Right cardiac atrium (tissue), 5 donors: ENCODE results near the gene ADGRV1. TPM values are rescaled to one million over a fixed set of nuclear protein-coding genes. Genes with fewer than 3 reads are reported as not detected.
"Not testable (repeated sequence)": the region's sequence is repeated elsewhere in the genome, so short reads cannot be mapped to it uniquely, and the experiment has no call there.

Experiments used
- ATAC-seq, 2 donors: fragments of 200-7000 bp; cut with Tn5 transposase; one replicate each; pipeline versions ENCODE4 v1.8.0 to v1.9.1; 2020; ENCODE audit warnings: moderate library complexity in 2 of 2, mild to moderate bottlenecking in 1 of 2
- DNase-seq, 3 donors: peaks; one replicate each; pipeline ENCODE4 v3.0.0-alpha.2; 2020
- H3K27ac ChIP-seq: one replicate; pipeline ENCODE4 v1.5.1; 2013; ENCODE audit warnings: mild to moderate bottlenecking, low read length, control low read depth, moderate library complexity
- H3K27me3 ChIP-seq: one replicate; pipeline ENCODE4 v1.6.1; 2013; ENCODE audit not compliant: control insufficient read depth, insufficient read depth
- H3K4me1 ChIP-seq: one replicate; pipeline ENCODE4 v1.6.1; 2013; ENCODE audit warnings: low read length; ENCODE audit not compliant: control insufficient read depth, insufficient read depth
- H3K4me3 ChIP-seq: one replicate; pipeline ENCODE4 v1.5.1; 2013; ENCODE audit warnings: low read length, control low read depth
- H3K9me3 ChIP-seq: one replicate; pipeline ENCODE4 v1.6.1; 2013; ENCODE audit warnings: low read length; ENCODE audit not compliant: control insufficient read depth
- WGBS: extraction: QIAGEN DNeasy Blood & Tissue Kit; methylation state at CpG from one replicate; pipeline ENCODE4 v1.1.7; 2013; 5-methylcytosine and 5-hydroxymethylcytosine counted together
- intact Hi-C, 4 donors: fragments of 100-400 bp; cut with DNase I; formaldehyde crosslinking; loops; one replicate each; pipeline versions ENCODE4 v1.11.0 to v1.14.0; 2022 to 2023
- polyA plus RNA-seq: library from polyadenylated mRNA; stranded (reverse); fragments of 200-250 nt; gene quantifications from one replicate; pipeline ENCODE4 v1.2.3, GENCODE V29; 2013
- total RNA-seq, 4 donors: library from RNA; stranded (reverse); fragmentation: NEBNext Ultra II Directional; extraction: Animal tissue kit (Norgen Biotek cat#: 25700); gene quantifications; one replicate each; pipeline ENCODE4 v1.2.1, GENCODE V29; 2021
- donor health status: healthy with polysubstance abuse.
- donor health status: DM: no; HTN: yes; CAD: no.
- donor health status: DM: no; HTN: no; CAD: no.
- donor health status: DM: no; HTN: yes; CAD: no; lungs with severe emphysema.
- donor health status: DM: yes; HTN: yes; CAD: no.

Gene ADGRV1
- total and polyA plus RNA-seq, 5 donors: 0.05 to 1.1 (median 0.37) TPM

DNA sequence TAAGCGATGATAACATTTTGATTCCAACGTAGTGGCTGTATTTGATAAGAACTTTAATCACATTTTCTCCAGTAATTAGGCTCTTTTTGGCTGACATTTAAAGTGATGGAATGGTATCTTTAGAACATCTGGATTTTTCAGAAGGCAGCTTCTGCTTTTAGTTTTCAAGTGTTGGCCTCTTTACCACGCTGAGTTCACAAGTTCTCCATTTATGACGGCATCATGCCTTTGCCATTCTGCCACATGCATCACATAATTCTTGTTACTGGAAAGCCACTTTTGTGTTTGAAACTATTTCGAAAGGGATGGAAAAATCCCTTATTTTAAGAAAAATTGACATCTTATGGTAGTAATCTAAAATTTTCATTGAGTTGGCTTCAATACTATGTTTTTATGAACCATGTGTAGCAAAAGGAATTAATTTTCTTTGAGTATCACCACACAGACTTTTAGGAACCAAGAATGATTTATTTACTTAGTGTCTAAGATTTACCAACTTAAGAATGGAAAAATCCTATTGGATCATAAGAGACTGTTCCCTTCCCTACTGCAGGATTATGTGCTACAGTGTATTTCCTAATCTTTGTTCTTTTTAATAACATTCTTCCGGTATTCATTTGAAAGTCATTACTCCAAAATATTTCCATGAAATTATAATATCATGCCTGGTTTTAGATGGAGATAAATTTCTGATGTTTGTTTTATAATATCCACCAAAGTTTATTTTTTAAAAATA is 344.2 kb downstream of the ADGRV1 start:
- intact Hi-C loops: no loop called here
- no peaks in the 10 kb centered on the region for H3K4me1 ChIP-seq
- 75% methylated on average over 6 of the region's 6 CpGs for WGBS
- no peaks in the 10 kb centered on the region for H3K27me3 ChIP-seq
- H3K27ac ChIP-seq: no peak overlapping the region
- H3K9me3 ChIP-seq: no peaks in the 10 kb centered on the region
- DNase-seq: no peak
- no peak for ATAC-seq
- H3K4me3 ChIP-seq: no peak overlapping the region

DNA sequence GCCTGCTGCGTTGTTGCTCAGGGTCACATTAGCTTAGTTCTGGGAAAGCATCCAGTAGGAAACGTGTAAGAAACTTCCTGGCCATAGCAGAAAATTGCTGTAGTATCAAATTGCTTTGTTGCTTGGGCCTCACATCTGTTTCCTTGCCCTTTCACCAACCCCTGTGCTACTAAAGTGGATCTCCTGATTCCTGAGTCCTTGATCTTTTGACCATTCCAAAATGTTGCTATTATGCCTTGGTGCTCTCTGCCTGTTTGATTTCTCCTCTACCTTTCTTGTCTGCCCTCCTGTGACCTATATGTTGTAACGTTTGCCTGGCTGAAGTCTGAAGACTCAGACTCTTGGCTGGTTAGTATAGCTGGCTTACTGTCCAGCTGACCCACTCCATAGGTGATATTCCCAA is 350.5 kb downstream of the ADGRV1 start:
- peak; percentile 36 to 51 for ATAC-seq
- WGBS: 20% methylated on average over 3 of the region's 3 CpGs
- Histone ChIP-seq H3K27me3 (no peaks in the 10 kb centered on the region), H3K27ac (peak overlapping the region; percentile 32), H3K4me3 (no peak overlapping the region), H3K4me1 (peaks cover 3% of the 10 kb centered on the region), H3K9me3 (no peaks in the 10 kb centered on the region)
- no peak for DNase-seq
- intact Hi-C loops: no loop called here

DNA sequence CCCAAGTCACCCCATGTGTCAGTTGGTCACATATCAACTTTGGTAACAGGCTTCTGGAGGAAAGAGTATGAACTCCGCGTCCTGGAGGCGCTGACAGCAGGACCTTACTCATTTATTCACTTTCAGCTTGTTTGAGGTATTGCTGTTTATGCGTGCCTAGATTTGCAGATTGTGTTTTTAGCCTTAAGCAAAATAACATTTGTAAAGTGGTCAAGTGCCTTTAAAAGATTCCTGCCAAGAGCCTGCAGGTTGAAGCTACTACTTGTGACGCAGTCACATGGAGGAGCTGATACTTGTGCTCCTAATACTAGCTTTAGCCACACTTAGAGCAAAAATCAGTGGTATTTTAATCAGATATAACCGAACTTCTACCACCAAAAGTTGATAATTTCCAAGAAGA is 351.3 kb downstream of the ADGRV1 start:
- intact Hi-C loops: no loop called here
- no peak overlapping the region for H3K4me3 ChIP-seq
- WGBS: 89% methylated on average over 6 of the region's 6 CpGs
- H3K27me3 ChIP-seq: no peaks in the 10 kb centered on the region
- ATAC-seq: no peak
- H3K27ac ChIP-seq: no peak overlapping the region
- H3K4me1 ChIP-seq: peaks cover 3% of the 10 kb centered on the region
- no peaks in the 10 kb centered on the region for H3K9me3 ChIP-seq
- no peak for DNase-seq

DNA sequence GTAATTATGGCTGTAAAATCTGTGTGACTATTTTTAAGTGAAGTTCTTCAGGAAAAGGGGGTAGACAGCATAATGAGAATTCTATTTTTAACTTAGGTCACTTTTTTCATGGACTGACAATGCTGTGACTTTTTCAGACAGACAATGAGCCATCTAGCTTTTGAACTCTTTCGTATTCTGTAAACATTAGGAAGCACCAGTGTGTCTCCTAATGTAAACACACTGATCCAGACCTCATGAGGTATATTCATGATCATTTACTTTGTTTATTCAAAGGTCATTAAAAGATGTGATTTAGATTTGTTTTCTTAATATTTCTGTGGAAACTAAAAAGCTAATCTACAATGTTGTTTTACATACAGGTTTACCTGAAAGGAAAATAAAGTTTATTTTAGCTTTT is 352.6 kb downstream of the ADGRV1 start:
- ATAC-seq (no peak), DNase-seq (no peak)
- Histone ChIP-seq H3K27me3 (no peaks in the 10 kb centered on the region), H3K4me1 (peaks cover 3% of the 10 kb centered on the region), H3K4me3 (no peak overlapping the region), H3K9me3 (no peaks in the 10 kb centered on the region), H3K27ac (no peak overlapping the region)
- WGBS: 57% methylated on average over 1 of the region's 1 CpG
- intact Hi-C loops: no loop called here

DNA sequence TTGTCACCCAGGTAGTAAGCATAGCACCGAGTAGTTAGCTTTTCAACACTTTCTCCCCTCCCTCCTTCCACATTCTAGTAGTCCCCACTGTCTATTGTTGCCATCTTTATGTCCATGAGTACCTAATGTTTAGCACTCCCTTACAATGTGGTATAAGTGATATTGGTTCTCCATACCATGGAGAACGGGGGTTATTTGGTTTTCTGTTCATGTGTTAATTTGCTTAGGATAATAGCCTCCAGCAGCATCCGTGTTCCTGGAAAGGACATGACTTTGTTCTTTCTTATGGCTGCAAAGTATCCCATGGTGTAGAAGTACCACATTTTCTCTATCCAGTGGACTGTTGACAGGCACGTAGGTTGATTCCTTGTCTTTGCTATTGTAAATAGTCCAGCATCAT is 353.9 kb downstream of the ADGRV1 start:
- peaks cover 3% of the 10 kb centered on the region for H3K4me1 ChIP-seq
- no peak overlapping the region for H3K27ac ChIP-seq
- no peaks in the 10 kb centered on the region for H3K9me3 ChIP-seq
- 92% methylated on average over 4 of the region's 4 CpGs for WGBS
- H3K27me3 ChIP-seq: no peaks in the 10 kb centered on the region
- H3K4me3 ChIP-seq: no peak overlapping the region
- intact Hi-C loops: no loop called here
- no peak for DNase-seq
- ATAC-seq: no peak

DNA sequence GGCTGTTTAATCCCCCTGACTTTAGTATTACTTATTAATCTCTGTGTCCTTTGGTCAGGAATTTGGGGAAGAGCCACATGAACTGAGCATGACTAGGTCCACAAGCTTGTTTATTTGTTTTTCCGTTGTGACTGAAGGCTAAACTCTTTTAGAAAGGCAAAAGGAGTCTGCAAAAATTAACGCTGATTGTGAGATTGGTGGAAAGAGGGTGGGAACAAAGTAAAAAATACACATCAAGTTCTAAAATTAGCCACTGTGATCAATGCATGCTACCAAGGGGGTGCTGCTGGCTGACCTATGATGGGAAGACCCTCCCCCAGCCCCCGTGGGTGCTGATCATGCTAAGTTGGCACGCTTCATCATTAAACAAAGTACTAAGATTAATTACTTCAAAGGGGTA is 356.8 kb downstream of the ADGRV1 start:
- intact Hi-C loops: no loop called here
- H3K27ac ChIP-seq: no peak overlapping the region
- no peak overlapping the region for H3K4me3 ChIP-seq
- 76% methylated on average over 4 of the region's 4 CpGs for WGBS
- no peaks in the 10 kb centered on the region for H3K27me3 ChIP-seq
- DNase-seq (no peak), ATAC-seq (no peak)
- H3K9me3 ChIP-seq: no peaks in the 10 kb centered on the region
- no peaks in the 10 kb centered on the region for H3K4me1 ChIP-seq

DNA sequence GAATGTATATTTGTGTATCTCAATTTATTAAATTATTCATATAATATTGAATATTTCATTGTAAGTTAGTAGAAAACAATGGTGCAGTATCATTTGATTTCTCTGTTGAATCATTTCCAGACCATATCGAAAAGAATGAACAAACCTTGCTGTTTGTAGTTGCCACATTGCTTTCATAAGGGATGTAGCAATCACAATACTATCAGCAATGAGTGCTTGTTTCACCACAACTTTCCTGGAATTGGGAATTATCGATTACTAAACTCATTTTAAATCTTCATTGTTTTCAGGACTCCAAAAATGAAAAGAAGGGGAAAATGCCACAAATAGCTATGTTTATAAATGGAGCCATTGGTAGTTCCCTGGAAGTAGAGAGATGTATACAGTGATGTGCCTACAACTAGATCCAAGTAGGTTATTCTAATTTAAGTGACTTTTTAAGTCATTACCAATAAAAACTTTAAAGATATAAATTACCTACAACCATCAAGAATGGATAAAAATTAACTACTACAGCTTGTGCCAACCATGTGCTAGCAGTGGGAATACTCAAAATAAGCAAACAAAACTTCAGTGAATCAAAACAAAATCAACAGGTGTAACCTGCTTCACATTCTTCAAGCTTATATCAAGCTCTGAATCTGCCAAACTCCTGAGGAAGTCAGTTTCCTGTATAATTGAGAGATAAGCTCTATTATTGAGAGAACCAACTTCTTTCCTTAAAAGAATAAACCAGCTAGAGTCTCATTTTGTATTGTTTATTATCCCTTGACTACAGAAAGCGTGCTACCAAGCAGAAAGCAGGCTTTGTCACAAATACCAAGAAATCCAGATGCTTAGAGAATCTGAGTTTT is 358.6 kb downstream of the ADGRV1 start:
- intact Hi-C loops: no loop called here
- no peaks in the 10 kb centered on the region for H3K9me3 ChIP-seq
- no peak overlapping the region for H3K4me3 ChIP-seq
- no peaks in the 10 kb centered on the region for H3K4me1 ChIP-seq
- DNase-seq (no peak), ATAC-seq (no peak)
- WGBS: 77% methylated on average over 3 of the region's 3 CpGs
- H3K27me3 ChIP-seq: no peaks in the 10 kb centered on the region
- no peak overlapping the region for H3K27ac ChIP-seq

DNA sequence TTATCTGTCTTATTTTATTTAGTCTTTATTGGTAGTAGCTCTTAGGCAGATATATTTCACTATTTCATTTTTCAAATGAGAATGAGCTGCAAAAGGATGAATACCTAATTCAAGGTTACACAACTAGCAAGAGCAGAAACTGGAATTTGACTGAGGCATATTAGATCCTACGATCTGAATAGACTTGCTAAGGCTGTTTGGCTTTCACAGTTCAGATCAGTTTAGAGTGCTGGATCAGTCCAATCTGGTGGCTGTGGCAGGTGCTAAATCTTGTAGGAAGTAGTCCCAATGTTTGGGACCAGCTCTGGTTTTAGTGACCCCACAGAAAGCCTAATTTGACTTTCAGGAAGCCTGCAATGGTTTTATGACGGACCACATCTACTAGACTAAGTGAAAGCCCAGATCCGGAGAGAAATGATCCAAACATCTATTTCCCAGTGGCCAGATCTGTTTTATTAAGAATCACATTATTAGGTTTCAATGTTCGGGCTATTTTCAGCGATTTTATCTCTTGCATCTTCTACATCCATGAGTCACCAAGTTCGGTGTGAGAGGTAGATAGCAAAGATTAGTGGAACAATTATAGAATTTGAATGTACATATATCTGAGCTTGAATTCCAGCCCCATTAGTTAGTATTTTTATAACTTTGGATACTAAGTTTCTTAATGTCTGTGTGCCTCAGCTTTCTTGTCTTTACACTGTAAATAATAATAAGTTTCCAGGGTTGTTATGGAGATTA is 359.5 kb downstream of the ADGRV1 start:
- Histone ChIP-seq H3K4me3 (no peak overlapping the region), H3K4me1 (no peaks in the 10 kb centered on the region), H3K27me3 (no peaks in the 10 kb centered on the region), H3K27ac (no peak overlapping the region), H3K9me3 (no peaks in the 10 kb centered on the region)
- DNase-seq (no peak), ATAC-seq (no peak)
- intact Hi-C loops: no loop called here
- WGBS: 75% methylated on average over 6 of the region's 6 CpGs

DNA sequence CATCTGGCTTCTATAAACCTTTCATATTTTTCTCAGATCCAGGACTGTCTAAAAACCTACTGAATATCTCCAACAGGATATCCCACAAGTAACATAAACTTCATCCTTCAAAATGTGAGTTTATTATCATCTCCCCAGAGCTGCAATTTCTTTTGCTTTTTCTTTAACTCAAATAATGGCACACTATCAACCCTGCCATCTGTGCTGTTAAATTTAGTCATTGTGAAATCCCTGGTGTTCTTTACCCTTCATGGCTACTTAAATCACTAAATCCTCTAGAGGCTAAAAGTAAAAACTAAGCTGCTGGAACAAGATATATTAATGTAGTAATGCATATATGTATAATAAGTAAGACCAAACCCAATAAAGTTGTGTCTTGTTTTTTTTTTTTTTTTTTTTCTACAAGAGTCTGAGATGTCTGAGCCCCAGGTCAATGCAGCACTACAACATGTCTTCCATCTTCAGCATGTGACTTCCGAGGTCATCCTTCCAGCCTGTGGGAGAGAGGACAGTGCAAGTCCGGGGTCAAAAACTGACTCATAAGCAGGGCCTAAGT is 362.9 kb downstream of the ADGRV1 start:
- no peak overlapping the region for H3K27ac ChIP-seq
- ATAC-seq: no peak
- WGBS: 91% methylated on average over 2 of the region's 2 CpGs
- H3K4me1 ChIP-seq: no peaks in the 10 kb centered on the region
- no peak for DNase-seq
- no peaks in the 10 kb centered on the region for H3K9me3 ChIP-seq
- H3K27me3 ChIP-seq: no peaks in the 10 kb centered on the region
- H3K4me3 ChIP-seq: no peak overlapping the region
- intact Hi-C loops: no loop called here

DNA sequence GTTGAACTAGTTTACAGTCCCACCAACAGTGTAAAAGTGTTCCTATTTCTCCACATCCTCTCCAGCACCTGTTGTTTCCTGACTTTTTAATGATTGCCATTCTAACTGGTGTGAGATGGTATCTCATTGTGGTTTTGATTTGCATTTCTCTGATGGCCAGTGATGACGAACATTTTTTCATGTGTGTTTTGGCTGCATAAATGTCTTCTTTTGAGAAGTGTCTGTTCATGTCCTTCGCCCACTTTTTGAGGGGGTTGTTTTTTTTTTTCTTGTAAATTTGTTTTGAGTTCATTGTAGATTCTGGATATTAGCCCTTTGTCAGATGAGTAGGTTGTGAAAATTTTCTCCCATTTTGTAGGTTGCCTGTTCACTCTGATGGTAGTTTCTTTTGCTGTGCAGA is 365.6 kb downstream of the ADGRV1 start:
- ATAC-seq, intact Hi-C loops: not testable (repeated sequence)

More for the DNA sequence above, 365.6 kb downstream of the ADGRV1 start:
- H3K4me1 ChIP-seq, H3K27me3 ChIP-seq, H3K9me3 ChIP-seq, H3K4me3 ChIP-seq, DNase-seq, H3K27ac ChIP-seq: not testable (repeated sequence)
- 89% methylated on average over 2 of the region's 2 CpGs for WGBS
